K562 (cell line): ENCODE data around the gene ATP6V0E2. TPM values are rescaled to one million over a fixed set of nuclear protein-coding genes. Genes with fewer than 3 reads are reported as not detected.

Experiments
- CEBPB ChIP-seq: fragments of 450-650 bp; IDR thresholded peaks from 2 replicates; pipeline ENCODE4 v1.6.1; 2016; ENCODE audit warnings: missing genetic modification characterization, missing compliant biosample characterization
- ELF2 ChIP-seq: fragments of 250-450 bp; sonication (Bioruptor Pico); IDR thresholded peaks from 2 replicates; pipeline ENCODE4 v1.5.0; 2021; ENCODE audit warnings: mild to moderate bottlenecking
- ETV6 ChIP-seq, 3 experiments: fragments of 150-350 bp in 1 of 3; sonication (generic) in 1 of 3; formaldehyde crosslinking in 1 of 3; IDR thresholded peaks; 2 replicates each; pipeline versions ENCODE4 v1.6.1 to v1.8.0; 2014 to 2022; ENCODE audit warnings: borderline replicate concordance in 2 of 3, low read depth in 2 of 3, antibody characterized with exemption in 1 of 3, low read length in 1 of 3, mild to moderate bottlenecking in 1 of 3, missing genetic modification reagents in 1 of 3
- FOXA1 ChIP-seq: fragments of 450-650 bp; IDR thresholded peaks from 2 replicates; pipeline ENCODE4 v1.6.1; 2016; ENCODE audit warnings: mild to moderate bottlenecking, borderline replicate concordance
- FOXK2 ChIP-seq, 2 experiments: fragments of 450-650 bp; IDR thresholded peaks in 1 of 2; conservative IDR thresholded peaks in 1 of 2; 2 replicates each; pipeline ENCODE4 v1.6.1; 2016; ENCODE audit warnings: low read depth in 2 of 2, mild to moderate bottlenecking in 1 of 2
- GABPA ChIP-seq: fragments of 200-800 bp; sonication (Bioruptor generic); conservative IDR thresholded peaks from 2 replicates; pipeline ENCODE4 v1.6.1; 2016; ENCODE audit warnings: low read depth, missing genetic modification characterization, missing compliant biosample characterization
- NR1H2 ChIP-seq: sonication (generic); formaldehyde crosslinking; IDR thresholded peaks from 2 replicates; pipeline ENCODE4 v1.4.0; 2020; ENCODE audit warnings: mild to moderate bottlenecking, missing genetic modification reagents
- SNRNP70 ChIP-seq: fragments of 200-400 bp; formaldehyde crosslinking; optimal IDR thresholded peaks from 2 replicates; pipeline ENCODE3; 2017; ENCODE audit warnings: low read depth, low read length
- SRSF1 ChIP-seq: fragments of 200-400 bp; formaldehyde crosslinking; IDR thresholded peaks from 2 replicates; pipeline ENCODE4 v1.6.1; 2017; ENCODE audit warnings: mild to moderate bottlenecking, low read depth, low read length, moderate library complexity
- TAF7 ChIP-seq: fragments of 450-650 bp; IDR thresholded peaks from 2 replicates; pipeline ENCODE4 v1.6.1; 2016; ENCODE audit warnings: missing genetic modification characterization, missing compliant biosample characterization
- TEAD1 ChIP-seq, 2 experiments: fragments of 450-650 bp in 1 of 2; sonication (generic) in 1 of 2; formaldehyde crosslinking; IDR thresholded peaks; 2 replicates each; pipeline versions ENCODE4 v1.4.0 to v1.8.0; 2020 to 2022; ENCODE audit warnings: mild to moderate bottlenecking in 2 of 2, missing genetic modification reagents in 1 of 2
- ZBTB8A ChIP-seq: fragments of 450-650 bp; IDR thresholded peaks from 2 replicates; pipeline ENCODE4 v1.6.1; 2018; ENCODE audit warnings: mild to moderate bottlenecking, moderate library complexity; ENCODE audit not compliant: partially characterized antibody
- ZFP1 ChIP-seq: fragments of 450-650 bp; formaldehyde crosslinking; IDR thresholded peaks from 2 replicates; pipeline ENCODE4 v1.4.0; 2020; ENCODE audit warnings: mild to moderate bottlenecking, mixed read lengths
- ZNF217 ChIP-seq: sonication (generic); formaldehyde crosslinking; IDR thresholded peaks from 2 replicates; pipeline ENCODE4 v1.8.0; 2022; ENCODE audit warnings: mild to moderate bottlenecking, missing genetic modification reagents
- ZNF253 ChIP-seq: fragments of 250-450 bp; sonication (Bioruptor Pico); conservative IDR thresholded peaks from 2 replicates; pipeline ENCODE4 v1.6.1; 2021; ENCODE audit warnings: mild to moderate bottlenecking
- ZNF408 ChIP-seq: fragments of 250-450 bp; sonication (Bioruptor Pico); IDR thresholded peaks from 2 replicates; pipeline ENCODE4 v1.4.0; 2020; ENCODE audit warnings: low read depth, mild to moderate bottlenecking, moderate library complexity
- ZNF707 ChIP-seq: fragments of 250-450 bp; sonication (Bioruptor Pico); conservative IDR thresholded peaks from 2 replicates; pipeline ENCODE4 v1.8.0; 2022; ENCODE audit warnings: inconsistent platforms, mild to moderate bottlenecking, moderate library complexity
- polyA plus RNA-seq, 8 experiments: library from polyadenylated mRNA; depleted of rRNA in 4 of 8; stranded (reverse) in 5 of 8; unstranded in 3 of 8; fragments of >200 nt; fragmentation: Nextera tagmentation in 2 of 8; fragmentation: Illumina TruSeq in 1 of 8; extraction: Ambion mirVana in 2 of 8; extraction: Trizol in 1 of 8; gene quantifications; 2 replicates each; pipeline versions ENCODE4 v1.2.1 to v1.2.3, GENCODE V29; 2011 to 2014; ENCODE audit warnings: inconsistent platforms in 1 of 8, missing spikeins in 1 of 8
- total RNA-seq, 7 experiments: library from RNA; depleted of rRNA in 6 of 7; stranded (reverse); fragments of >200 nt in 6 of 7; fragmentation: Illumina TruSeq in 2 of 7; extraction: Trizol in 2 of 7; gene quantifications; 2 replicates each; pipeline versions ENCODE4 v1.2.1 to v1.2.3, GENCODE V29; 2011 to 2021; ENCODE audit warnings: low replicate concordance in 1 of 7
- TF ChIP-seq, protein P1 (sequence below): IDR thresholded peaks from 2 replicates; pipeline ENCODE4 v1.6.1; 2016; ENCODE audit warnings: missing genetic modification characterization, missing compliant biosample characterization
- TF ChIP-seq, protein P2 (sequence below): fragments of 450-650 bp; formaldehyde crosslinking; IDR thresholded peaks from 2 replicates; pipeline ENCODE4 v1.4.0; 2022; ENCODE audit warnings: missing genetic modification characterization
- TF ChIP-seq, protein P3 (sequence below): fragments of 250-450 bp; sonication (Bioruptor Pico); IDR thresholded peaks from 2 replicates; pipeline ENCODE4 v1.8.0; 2021; ENCODE audit warnings: mild to moderate bottlenecking, moderate library complexity
- TF ChIP-seq, protein P4 (sequence below), 2 experiments: fragments of 250-450 bp in 1 of 2; fragments of 450-650 bp in 1 of 2; sonication (Bioruptor Pico) in 1 of 2; IDR thresholded peaks; 2 replicates each; pipeline versions ENCODE4 v1.6.1 to v1.8.0; 2016 to 2021; ENCODE audit warnings: mild to moderate bottlenecking in 2 of 2, moderate library complexity in 2 of 2, missing compliant biosample characterization in 1 of 2, missing genetic modification characterization in 1 of 2

ATP6V0E2 gene
- total and polyA plus RNA-seq, 9 of the 15 experiments (the other 6 are each of a cell fraction or from before 2014, with no cell fraction given), result 0.55 to 18.5 (median 10.9) TPM

DNA sequence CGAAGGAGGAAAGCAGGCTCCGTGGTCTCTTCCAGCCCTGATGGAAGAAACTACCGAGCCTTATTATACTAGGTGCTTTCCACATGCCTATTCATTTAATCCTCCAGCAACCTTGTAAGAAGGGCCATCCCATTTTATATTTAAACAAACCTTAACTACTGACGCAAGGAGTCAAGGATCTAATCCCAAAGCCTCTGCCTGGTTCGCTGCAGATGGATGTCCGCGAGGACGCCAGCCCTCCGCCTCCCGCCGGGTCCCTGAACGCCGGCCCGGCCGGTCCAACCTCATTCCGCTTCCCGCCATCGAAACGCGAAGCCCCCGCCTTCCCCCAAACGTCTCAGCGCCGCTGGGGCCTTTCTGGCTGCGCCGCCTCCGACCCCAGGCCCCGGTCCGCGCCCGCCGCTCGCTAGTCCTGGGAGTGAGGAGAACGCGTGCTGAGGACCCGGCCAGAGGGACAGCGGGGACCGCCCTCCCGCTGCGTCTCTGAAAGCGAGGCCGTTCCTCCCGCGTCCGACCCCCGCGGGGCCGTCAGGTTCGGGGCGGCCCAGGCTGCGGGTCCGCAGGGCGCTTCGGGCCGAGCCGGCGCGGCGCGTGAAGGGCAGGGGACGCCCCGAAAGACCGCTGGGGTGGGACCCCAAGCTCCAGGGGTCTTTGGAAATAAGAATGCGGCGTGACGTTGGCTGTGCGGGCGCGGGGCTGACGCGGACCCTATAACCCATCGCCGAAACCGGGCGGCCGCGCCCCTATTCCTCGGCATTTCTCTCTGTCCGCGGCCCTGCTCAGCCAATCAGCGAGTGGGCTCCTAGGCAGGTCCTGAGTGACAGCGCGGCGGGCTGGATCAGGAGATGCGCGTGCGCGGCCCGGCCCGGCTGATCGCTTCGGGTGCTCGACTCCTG lies at the start of gene ATP6V0E2 (continued):
- TF ChIP-seq, protein P1, sequence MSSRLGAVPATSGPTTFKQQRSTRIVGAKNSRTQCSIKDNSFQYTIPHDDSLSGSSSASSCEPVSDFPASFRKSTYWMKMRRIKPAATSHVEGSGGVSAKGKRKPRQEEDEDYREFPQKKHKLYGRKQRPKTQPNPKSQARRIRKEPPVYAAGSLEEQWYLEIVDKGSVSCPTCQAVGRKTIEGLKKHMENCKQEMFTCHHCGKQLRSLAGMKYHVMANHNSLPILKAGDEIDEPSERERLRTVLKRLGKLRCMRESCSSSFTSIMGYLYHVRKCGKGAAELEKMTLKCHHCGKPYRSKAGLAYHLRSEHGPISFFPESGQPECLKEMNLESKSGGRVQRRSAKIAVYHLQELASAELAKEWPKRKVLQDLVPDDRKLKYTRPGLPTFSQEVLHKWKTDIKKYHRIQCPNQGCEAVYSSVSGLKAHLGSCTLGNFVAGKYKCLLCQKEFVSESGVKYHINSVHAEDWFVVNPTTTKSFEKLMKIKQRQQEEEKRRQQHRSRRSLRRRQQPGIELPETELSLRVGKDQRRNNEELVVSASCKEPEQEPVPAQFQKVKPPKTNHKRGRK (tag), result no peak
- TF ChIP-seq, protein P2, sequence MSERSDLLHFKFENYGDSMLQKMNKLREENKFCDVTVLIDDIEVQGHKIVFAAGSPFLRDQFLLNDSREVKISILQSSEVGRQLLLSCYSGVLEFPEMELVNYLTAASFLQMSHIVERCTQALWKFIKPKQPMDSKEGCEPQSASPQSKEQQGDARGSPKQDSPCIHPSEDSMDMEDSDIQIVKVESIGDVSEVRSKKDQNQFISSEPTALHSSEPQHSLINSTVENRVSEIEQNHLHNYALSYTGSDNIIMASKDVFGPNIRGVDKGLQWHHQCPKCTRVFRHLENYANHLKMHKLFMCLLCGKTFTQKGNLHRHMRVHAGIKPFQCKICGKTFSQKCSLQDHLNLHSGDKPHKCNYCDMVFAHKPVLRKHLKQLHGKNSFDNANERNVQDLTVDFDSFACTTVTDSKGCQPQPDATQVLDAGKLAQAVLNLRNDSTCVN, result no peak
- TF ChIP-seq TAF7 (no peak), ZBTB8A (no peak), ZNF707 (CRISPR knock-in tag) (no peak), ZFP1 (CRISPR knock-in tag) (no peak), TEAD1 (CRISPR knock-in tag; IDR thresholded peaks at IDR 0.05) (peak in 1 of 2 experiments; percentile 91; a peak in 1 of 4 replicates), FOXA1 (no peak), ETV6 (IDR thresholded peaks at IDR 0.05; ENCODE audit: borderline replicate concordance in 1 of 2, low read depth in 2 of 2, low read length in 1 of 2) (no peak), ETV6 (CRISPR knock-in tag; IDR thresholded peaks at IDR 0.05; ENCODE audit: borderline replicate concordance) (no peak), FOXK2 (conservative IDR thresholded peaks at IDR 0.05 in 1 of 2, IDR thresholded peaks at IDR 0.05 in 1 of 2; ENCODE audit: low read depth in 2 of 2) (no peak), CEBPB (tag) (no peak), NR1H2 (CRISPR knock-in tag) (no peak), ZNF217 (CRISPR knock-in tag) (no peak), ELF2 (CRISPR knock-in tag) (no peak), ZNF253 (CRISPR knock-in tag) (no peak), SNRNP70 (no peak), ZNF408 (no peak), SRSF1 (no peak), GABPA (tag) (0 out of 2 replicates have a peak, but pooled peaks have one; percentile 28)
- TF ChIP-seq, protein P3, sequence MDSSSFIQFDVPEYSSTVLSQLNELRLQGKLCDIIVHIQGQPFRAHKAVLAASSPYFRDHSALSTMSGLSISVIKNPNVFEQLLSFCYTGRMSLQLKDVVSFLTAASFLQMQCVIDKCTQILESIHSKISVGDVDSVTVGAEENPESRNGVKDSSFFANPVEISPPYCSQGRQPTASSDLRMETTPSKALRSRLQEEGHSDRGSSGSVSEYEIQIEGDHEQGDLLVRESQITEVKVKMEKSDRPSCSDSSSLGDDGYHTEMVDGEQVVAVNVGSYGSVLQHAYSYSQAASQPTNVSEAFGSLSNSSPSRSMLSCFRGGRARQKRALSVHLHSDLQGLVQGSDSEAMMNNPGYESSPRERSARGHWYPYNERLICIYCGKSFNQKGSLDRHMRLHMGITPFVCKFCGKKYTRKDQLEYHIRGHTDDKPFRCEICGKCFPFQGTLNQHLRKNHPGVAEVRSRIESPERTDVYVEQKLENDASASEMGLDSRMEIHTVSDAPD, result no peak
- TF ChIP-seq, protein P4, sequence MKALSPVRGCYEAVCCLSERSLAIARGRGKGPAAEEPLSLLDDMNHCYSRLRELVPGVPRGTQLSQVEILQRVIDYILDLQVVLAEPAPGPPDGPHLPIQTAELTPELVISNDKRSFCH (CRISPR knock-in tag; IDR thresholded peaks at IDR 0.05), result no peak
- TF ChIP-seq, protein P4 (tag; IDR thresholded peaks at IDR 0.05), result peak; percentile 89
